HG02885 (cell line): ENCODE measurements around the gene DPP8.

ENCODE experiments used
- ATAC-seq: cut with Tn5 transposase; IDR thresholded peaks from one replicate; pipeline ENCODE4 v1.9.1; 2021; ENCODE audit warnings: mild to moderate bottlenecking; ENCODE audit not compliant: unreplicated experiment, poor library complexity

Gene DPP8

GRCh38 chr15:65434201-65434600 lies 83.3 kb downstream of the DPP8 start:
- no peak for ATAC-seq

GRCh38 chr15:65431731-65432130 lies 85.8 kb downstream of the DPP8 start:
- ATAC-seq = no peak

- no peak for ATAC-seq
Observed at GRCh38 chr15:65426216-65426853, 91.2 kb downstream of the DPP8 start.

GRCh38 chr15:65424683-65425082 lies 92.8 kb downstream of the DPP8 start:
- ATAC-seq = no peak

- no peak for ATAC-seq
Observed at GRCh38 chr15:65423976-65424679, 93.4 kb downstream of the DPP8 start.

GRCh38 chr15:65423150-65423975 lies 94.1 kb downstream of the DPP8 start:
- ATAC-seq = no peak

- no peak for ATAC-seq
Observed at GRCh38 chr15:65421360-65422215, 95.9 kb downstream of the DPP8 start.

- no peak for ATAC-seq
Observed at GRCh38 chr15:65420975-65421359, 96.5 kb downstream of the DPP8 start.

GRCh38 chr15:65418596-65418995 lies 98.9 kb downstream of the DPP8 start:
- ATAC-seq = no peak

- ATAC-seq = no peak
Observed at GRCh38 chr15:65416845-65417416, 100.6 kb downstream of the DPP8 start.

- no peak for ATAC-seq
Observed at GRCh38 chr15:65414841-65415621, 102.5 kb downstream of the DPP8 start.

- no peak for ATAC-seq
Observed at GRCh38 chr15:65413760-65414144, 103.7 kb downstream of the DPP8 start.

- ATAC-seq = no peak
Observed at GRCh38 chr15:65413051-65413759, 104.3 kb downstream of the DPP8 start.

GRCh38 chr15:65412556-65412955 lies 104.9 kb downstream of the DPP8 start:
- ATAC-seq = no peak

GRCh38 chr15:65411465-65412071 lies 105.9 kb downstream of the DPP8 start:
- ATAC-seq = no peak

- no peak for ATAC-seq
Observed at GRCh38 chr15:65410972-65411371, 106.5 kb downstream of the DPP8 start.

GRCh38 chr15:65410036-65410435 lies 107.5 kb downstream of the DPP8 start:
- no peak for ATAC-seq

- ATAC-seq = peak; percentile 60
Observed at GRCh38 chr15:65409036-65409631, 108.4 kb downstream of the DPP8 start.
